ENCODE measurements around the gene KMT5B. TPM values are rescaled to one million over a fixed set of nuclear protein-coding genes. Genes with fewer than 3 reads are reported as not detected.
A peak's percentile ranks its signal among the peaks of the same experiment; 100 is the strongest.

The KMT5B gene
- total RNA-seq, 3 donors from 2014 or later, result 35.2 to 74.6 (median 43.9) TPM

DNA sequence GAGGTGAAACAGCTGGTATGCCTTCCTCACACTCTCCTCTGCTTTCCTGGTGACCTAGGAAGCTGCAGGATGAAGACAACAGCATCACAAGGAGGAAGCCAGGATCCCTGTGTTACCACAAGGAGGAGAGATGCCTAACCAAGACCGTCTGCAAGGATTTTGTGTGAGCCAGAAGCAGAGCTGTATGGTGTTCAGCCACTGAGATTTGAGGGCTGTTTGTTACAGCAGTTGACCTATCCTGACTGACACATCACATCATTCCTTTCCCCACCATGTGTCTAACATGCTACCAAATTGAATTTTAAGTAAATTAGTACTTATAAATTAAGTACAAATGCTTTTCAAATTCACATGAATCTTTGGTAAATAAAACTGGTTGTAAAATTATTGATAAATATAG, 83.0 kb downstream of the KMT5B start:
- H3K36me3 ChIP-seq, result no peaks in the 10 kb centered on the region
- no peaks in the 10 kb centered on the region for H3K27me3 ChIP-seq
- H3K4me3 ChIP-seq, result no peak overlapping the region
- no peaks in the 10 kb centered on the region for H3K9me3 ChIP-seq
- TF ChIP-seq POLR2AphosphoS5 (IDR thresholded peaks at IDR 0.05), result no peak
- TF ChIP-seq POLR2A (IDR thresholded peaks at IDR 0.05), result no peak
- TF ChIP-seq, protein P1, sequence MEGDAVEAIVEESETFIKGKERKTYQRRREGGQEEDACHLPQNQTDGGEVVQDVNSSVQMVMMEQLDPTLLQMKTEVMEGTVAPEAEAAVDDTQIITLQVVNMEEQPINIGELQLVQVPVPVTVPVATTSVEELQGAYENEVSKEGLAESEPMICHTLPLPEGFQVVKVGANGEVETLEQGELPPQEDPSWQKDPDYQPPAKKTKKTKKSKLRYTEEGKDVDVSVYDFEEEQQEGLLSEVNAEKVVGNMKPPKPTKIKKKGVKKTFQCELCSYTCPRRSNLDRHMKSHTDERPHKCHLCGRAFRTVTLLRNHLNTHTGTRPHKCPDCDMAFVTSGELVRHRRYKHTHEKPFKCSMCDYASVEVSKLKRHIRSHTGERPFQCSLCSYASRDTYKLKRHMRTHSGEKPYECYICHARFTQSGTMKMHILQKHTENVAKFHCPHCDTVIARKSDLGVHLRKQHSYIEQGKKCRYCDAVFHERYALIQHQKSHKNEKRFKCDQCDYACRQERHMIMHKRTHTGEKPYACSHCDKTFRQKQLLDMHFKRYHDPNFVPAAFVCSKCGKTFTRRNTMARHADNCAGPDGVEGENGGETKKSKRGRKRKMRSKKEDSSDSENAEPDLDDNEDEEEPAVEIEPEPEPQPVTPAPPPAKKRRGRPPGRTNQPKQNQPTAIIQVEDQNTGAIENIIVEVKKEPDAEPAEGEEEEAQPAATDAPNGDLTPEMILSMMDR (IDR thresholded peaks at IDR 0.05), result no peak
- intact Hi-C loops (cut with DNase I; ENCODE audit: low total_unique reads), result no loop called here
- peaks cover 7% of the 10 kb centered on the region in 2 donors for H3K4me1 ChIP-seq
- no peak overlapping the region for H3K27ac ChIP-seq
- no peak for DNase-seq (ENCODE audit: low spot score in 2 of 2)

DNA sequence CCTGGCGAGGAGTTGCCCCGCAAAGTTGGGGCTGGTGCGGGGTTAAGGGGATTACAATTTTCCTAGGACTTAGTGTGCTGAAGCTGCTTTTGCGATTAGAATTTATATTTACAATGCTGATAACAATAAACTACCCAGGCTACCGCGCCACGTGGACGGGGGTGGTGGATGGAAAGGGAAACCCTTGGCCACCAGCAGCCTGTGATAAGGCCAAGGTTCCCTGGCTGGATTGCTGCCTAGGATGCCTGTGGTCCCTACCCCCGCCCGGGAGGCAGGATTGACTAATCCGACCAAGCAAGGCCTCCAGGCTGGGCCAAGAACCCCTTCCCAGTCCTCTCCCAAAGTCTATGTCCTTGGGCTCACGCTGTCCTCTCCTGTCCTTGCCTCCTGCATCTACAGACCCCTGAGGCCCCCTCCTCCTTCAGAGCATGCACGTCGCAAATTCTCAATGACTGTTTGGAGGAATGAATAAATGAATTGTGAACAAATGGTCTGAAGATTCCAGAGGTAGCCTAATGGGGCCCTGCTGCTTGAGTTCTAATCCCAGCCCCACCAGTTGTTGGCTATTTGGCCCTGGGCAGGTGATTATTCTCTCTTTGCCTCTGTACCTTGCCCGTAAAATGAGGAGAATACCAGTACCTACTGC, 84.3 kb downstream of the KMT5B start:
- Histone ChIP-seq H3K36me3 (no peaks in the 10 kb centered on the region), H3K9me3 (no peaks in the 10 kb centered on the region), H3K27me3 (no peaks in the 10 kb centered on the region), H3K4me1 (peaks cover 7% of the 10 kb centered on the region in 2 donors), H3K27ac (peak overlapping the region; percentile 85), H3K4me3 (peak overlapping the region; percentile 44 to 68 (median 56))
- intact Hi-C loops (cut with DNase I; ENCODE audit: low total_unique reads), result no loop called here
- TF ChIP-seq POLR2A (IDR thresholded peaks at IDR 0.05) (no peak), POLR2AphosphoS5 (IDR thresholded peaks at IDR 0.05) (peak in 1 of 3 donors; percentile 6)
- TF ChIP-seq, protein P1 (IDR thresholded peaks at IDR 0.05), result no peak
- peak in 1 of 2 donors; percentile 49 for DNase-seq (ENCODE audit: low spot score in 2 of 2)

DNA sequence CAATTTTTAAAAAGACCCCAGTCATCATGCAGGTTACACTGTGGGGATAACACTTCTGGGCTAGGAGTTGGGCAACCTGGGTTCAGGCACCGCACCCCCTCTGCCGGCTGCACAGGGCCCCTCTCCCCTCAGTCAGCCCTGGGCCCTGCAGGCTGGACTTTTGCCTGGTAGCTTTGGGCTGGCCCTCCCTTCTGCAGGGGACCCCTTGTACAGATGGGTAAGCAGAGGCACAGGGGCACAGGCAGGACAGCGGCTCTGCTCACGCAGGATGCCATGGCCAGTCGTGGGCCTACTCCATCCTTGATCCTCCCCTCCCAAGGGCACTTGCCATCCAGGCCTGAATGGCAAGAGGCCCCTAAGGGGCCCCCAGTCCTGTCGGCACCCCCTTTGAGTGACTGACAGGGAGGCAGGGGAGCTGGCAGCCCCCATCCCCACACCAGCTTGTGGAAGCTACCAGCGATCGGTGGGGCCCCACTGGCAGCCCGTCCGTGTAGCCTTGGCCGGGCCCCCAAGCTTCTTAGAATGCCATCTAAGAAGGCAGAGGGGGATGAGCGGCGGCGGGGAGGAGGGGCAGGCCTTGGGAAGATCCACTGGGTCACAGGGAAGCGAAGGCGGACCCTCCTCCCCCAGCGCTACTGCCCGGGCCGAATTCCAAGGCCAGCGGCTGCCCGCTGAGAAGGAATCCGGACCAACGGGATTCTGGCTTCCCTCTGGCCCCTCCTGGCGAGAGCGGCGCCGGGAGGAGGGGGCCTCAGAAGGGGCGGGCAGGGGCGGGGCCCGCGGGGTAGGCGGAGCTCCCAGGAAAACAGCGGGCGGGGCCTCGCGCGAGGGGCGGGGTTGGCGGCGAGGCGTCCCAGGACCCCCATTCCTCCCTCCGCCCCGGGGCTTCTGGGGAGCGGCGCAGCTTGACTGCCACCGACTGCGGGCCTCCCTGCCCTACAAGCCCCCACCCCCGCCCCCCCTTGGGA, 85.1 kb downstream of the KMT5B start:
- DNase-seq (ENCODE audit: low spot score in 2 of 2), result peak; percentile 84 to 89
- H3K4me1 ChIP-seq, result peaks cover 7% of the 10 kb centered on the region in 2 donors
- H3K9me3 ChIP-seq, result no peaks in the 10 kb centered on the region
- TF ChIP-seq POLR2AphosphoS5 (IDR thresholded peaks at IDR 0.05) (no peak), POLR2A (IDR thresholded peaks at IDR 0.05) (no peak)
- TF ChIP-seq, protein P1 (IDR thresholded peaks at IDR 0.05), result no peak
- no peaks in the 10 kb centered on the region for H3K27me3 ChIP-seq
- H3K36me3 ChIP-seq, result no peaks in the 10 kb centered on the region
- H3K27ac ChIP-seq, result peak overlapping the region; percentile 85
- peak overlapping the region; percentile 44 to 68 (median 56) for H3K4me3 ChIP-seq
- intact Hi-C loops (cut with DNase I; ENCODE audit: low total_unique reads), result no loop called here

DNA sequence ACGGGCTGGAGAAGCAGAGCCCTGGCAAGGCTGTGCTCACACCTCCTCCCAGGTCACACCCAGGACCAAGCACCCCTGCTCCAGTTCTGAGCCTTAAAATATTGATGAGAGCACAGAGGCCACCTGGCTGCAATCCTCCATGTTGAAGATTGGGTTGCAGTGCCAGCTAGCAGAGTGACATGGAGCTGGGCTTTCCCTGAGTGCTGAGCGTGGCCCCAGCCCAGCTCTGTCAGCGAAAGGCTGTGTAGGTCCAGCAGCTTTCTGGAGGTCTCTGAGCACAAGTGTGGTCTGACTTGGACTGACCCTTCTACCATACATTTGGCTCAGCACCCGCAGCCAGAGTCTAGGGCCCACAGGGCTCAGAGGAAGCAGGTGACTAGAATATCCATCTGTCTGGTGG, 87.9 kb downstream of the KMT5B start:
- H3K4me1 ChIP-seq, result peaks cover 11 to 12% of the 10 kb centered on the region in 2 donors
- intact Hi-C loops (cut with DNase I; ENCODE audit: low total_unique reads), result no loop called here
- no peaks in the 10 kb centered on the region for H3K9me3 ChIP-seq
- H3K27me3 ChIP-seq, result no peaks in the 10 kb centered on the region
- DNase-seq (ENCODE audit: low spot score in 2 of 2), result no peak
- H3K36me3 ChIP-seq, result no peaks in the 10 kb centered on the region
- H3K27ac ChIP-seq, result peak overlapping the region in 1 of 2 donors; percentile 33
- no peak overlapping the region for H3K4me3 ChIP-seq
- TF ChIP-seq POLR2A (IDR thresholded peaks at IDR 0.05), result no peak
- no peak for TF ChIP-seq POLR2AphosphoS5 (IDR thresholded peaks at IDR 0.05)
- TF ChIP-seq, protein P1 (IDR thresholded peaks at IDR 0.05), result no peak
